Activated T-helper 17 cell treated with anti-CD3 and anti-CD28 coated beads, Interleukin-2, amount 50 U/mL, for 72 hours (primary cell): ENCODE measurements around the gene PEX11A. TPM values are rescaled to one million over a fixed set of nuclear protein-coding genes. Genes with fewer than 3 reads are reported as not detected.

Source experiments
- ATAC-seq: fragments of 150-1000 bp; cut with Tn5 transposase; replicated peaks from 2 replicates; pipeline ENCODE4 v1.10.0; 2021; ENCODE audit warnings: mild to moderate bottlenecking, moderate library complexity
- H3K27ac Mint-ChIP-seq: one replicate; pipeline ENCODE4 v1.8.0; 2022; ENCODE audit warnings: mixed read lengths
- H3K27me3 Mint-ChIP-seq: one replicate; pipeline ENCODE4 v1.8.0; 2022; ENCODE audit warnings: mixed read lengths
- H3K36me3 Mint-ChIP-seq: one replicate; pipeline ENCODE4 v1.8.0; 2022; ENCODE audit warnings: low read depth, mild to moderate bottlenecking, mixed read lengths
- H3K4me1 Mint-ChIP-seq: one replicate; pipeline ENCODE4 v1.8.0; 2022; ENCODE audit warnings: mixed read lengths
- H3K4me3 Mint-ChIP-seq: one replicate; pipeline ENCODE4 v1.8.0; 2022; ENCODE audit warnings: mild to moderate bottlenecking, mixed read lengths
- H3K9me3 Mint-ChIP-seq: one replicate; pipeline ENCODE4 v1.8.0; 2022; ENCODE audit warnings: mixed read lengths
- total RNA-seq, 2 donors: library from RNA; stranded (reverse); gene quantifications; one replicate each; pipeline ENCODE4 v1.2.3, GENCODE V29; 2022

PEX11A gene
- total RNA-seq, 2 donors from 2014 or later, result 2.1 to 5.3 TPM

- Mint-ChIP-seq H3K36me3 (no peaks in the 10 kb centered on the region), H3K27me3 (peaks cover 18% of the 10 kb centered on the region), H3K9me3 (no peaks in the 10 kb centered on the region), H3K4me1 (no peaks in the 10 kb centered on the region), H3K4me3 (no peak overlapping the region), H3K27ac (no peak overlapping the region)
- ATAC-seq, result no peak
These were observed 21.2 kb downstream of the PEX11A start for GRCh38 chr15:89669309-89669865.

- H3K9me3 Mint-ChIP-seq, result no peaks in the 10 kb centered on the region
- H3K36me3 Mint-ChIP-seq, result no peaks in the 10 kb centered on the region
- no peak for ATAC-seq
- H3K27ac Mint-ChIP-seq, result no peak overlapping the region
- no peaks in the 10 kb centered on the region for H3K4me1 Mint-ChIP-seq
- no peak overlapping the region for H3K4me3 Mint-ChIP-seq
- H3K27me3 Mint-ChIP-seq, result peaks cover 24% of the 10 kb centered on the region
These were observed 22.4 kb downstream of the PEX11A start for GRCh38 chr15:89668171-89668570.

- ATAC-seq, result no peak
- Mint-ChIP-seq H3K27ac (no peak overlapping the region), H3K36me3 (no peaks in the 10 kb centered on the region), H3K4me3 (no peak overlapping the region), H3K9me3 (no peaks in the 10 kb centered on the region), H3K4me1 (no peaks in the 10 kb centered on the region), H3K27me3 (peaks cover 24% of the 10 kb centered on the region)
These were observed 22.9 kb downstream of the PEX11A start for GRCh38 chr15:89667706-89667960.

- Mint-ChIP-seq H3K4me3 (no peak overlapping the region), H3K27ac (no peak overlapping the region), H3K36me3 (no peaks in the 10 kb centered on the region), H3K9me3 (no peaks in the 10 kb centered on the region), H3K27me3 (peaks cover 28% of the 10 kb centered on the region), H3K4me1 (no peaks in the 10 kb centered on the region)
- ATAC-seq, result no peak
These were observed 23.5 kb downstream of the PEX11A start for GRCh38 chr15:89666858-89667705.

DNA sequence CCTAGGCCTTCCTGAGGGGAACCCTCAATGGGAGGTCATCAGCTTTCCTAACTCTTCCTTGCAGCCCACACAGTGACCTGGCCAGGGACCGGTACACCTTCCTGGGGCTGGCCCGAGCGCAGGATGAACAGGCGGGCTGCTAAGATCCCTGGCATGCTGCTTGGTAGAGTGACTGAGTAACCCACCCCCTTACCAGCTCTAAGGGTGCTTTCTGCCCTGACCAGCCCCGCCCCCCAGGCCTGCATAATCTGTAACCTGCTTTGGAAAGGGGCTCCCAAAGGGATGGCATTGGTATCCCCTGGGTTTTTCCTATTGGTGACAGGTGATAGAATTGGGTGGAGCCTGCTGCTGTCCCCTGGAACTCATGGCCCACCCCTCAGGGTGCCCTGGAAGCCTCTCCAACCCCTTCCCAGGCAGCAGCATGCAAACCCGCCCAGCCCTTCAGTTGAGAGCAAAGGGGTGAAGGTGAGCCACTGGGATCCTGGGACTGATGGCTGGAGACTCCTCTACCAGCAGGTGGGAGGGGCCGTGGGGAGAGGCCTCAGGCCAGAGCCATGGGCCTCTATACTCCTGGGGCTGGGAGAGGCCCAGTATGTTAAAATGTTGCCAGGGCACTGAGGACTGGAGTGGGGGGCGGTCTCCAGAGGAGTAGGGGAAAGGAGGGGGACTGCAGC lies 24.2 kb downstream of the PEX11A start:
- Mint-ChIP-seq H3K27me3 (peaks cover 28% of the 10 kb centered on the region), H3K36me3 (no peaks in the 10 kb centered on the region), H3K4me1 (no peaks in the 10 kb centered on the region), H3K27ac (no peak overlapping the region), H3K9me3 (no peaks in the 10 kb centered on the region), H3K4me3 (no peak overlapping the region)
- ATAC-seq, result no peak

DNA sequence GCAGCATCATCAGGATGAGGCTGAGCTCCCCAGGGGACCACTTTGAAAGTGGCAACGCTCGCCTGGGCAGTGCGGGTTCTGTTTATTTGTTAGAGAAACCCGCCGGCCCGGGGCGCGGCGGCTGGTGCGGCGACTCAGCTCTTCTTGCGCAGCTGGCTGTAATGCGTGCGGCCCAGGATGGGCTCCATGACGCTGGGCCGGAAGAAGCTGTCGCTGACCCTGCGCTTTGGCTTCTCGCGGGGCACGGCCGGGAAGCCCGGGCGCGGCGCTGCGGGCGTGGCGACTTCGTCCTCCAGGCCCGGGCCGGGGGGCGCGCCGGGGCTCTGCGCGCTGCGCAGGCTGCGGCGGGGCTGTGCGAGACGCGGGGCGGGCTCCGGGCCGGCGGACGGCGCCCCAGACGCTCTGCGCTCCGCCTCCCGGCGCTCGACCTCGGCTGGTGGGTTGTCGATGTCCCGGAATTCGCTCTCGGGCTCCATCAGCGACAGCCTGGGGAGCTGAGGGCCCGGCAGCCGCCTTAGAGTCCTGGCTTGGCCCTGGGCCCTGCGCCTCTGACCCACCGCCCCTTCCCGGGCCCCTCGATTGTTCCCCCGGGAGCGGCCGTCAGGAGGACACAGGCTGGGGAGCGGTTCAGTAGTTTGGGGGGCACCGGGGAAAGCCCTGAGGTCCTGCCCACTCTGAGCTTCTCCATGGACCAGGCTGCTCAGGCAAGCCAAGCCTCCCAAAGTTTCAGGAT lies 24.9 kb downstream of the PEX11A start:
- ATAC-seq, result peak; percentile 69
- no peak overlapping the region for H3K27ac Mint-ChIP-seq
- H3K9me3 Mint-ChIP-seq, result no peaks in the 10 kb centered on the region
- H3K36me3 Mint-ChIP-seq, result no peaks in the 10 kb centered on the region
- H3K4me1 Mint-ChIP-seq, result no peaks in the 10 kb centered on the region
- H3K4me3 Mint-ChIP-seq, result no peak overlapping the region
- peaks cover 33% of the 10 kb centered on the region for H3K27me3 Mint-ChIP-seq

GRCh38 chr15:89664441-89665350 lies 25.9 kb downstream of the PEX11A start:
- no peaks in the 10 kb centered on the region for H3K9me3 Mint-ChIP-seq
- no peaks in the 10 kb centered on the region for H3K4me1 Mint-ChIP-seq
- no peak for ATAC-seq
- peak overlapping the region; percentile 51 for H3K4me3 Mint-ChIP-seq
- no peaks in the 10 kb centered on the region for H3K36me3 Mint-ChIP-seq
- H3K27me3 Mint-ChIP-seq, result peaks cover 39% of the 10 kb centered on the region
- H3K27ac Mint-ChIP-seq, result no peak overlapping the region

DNA sequence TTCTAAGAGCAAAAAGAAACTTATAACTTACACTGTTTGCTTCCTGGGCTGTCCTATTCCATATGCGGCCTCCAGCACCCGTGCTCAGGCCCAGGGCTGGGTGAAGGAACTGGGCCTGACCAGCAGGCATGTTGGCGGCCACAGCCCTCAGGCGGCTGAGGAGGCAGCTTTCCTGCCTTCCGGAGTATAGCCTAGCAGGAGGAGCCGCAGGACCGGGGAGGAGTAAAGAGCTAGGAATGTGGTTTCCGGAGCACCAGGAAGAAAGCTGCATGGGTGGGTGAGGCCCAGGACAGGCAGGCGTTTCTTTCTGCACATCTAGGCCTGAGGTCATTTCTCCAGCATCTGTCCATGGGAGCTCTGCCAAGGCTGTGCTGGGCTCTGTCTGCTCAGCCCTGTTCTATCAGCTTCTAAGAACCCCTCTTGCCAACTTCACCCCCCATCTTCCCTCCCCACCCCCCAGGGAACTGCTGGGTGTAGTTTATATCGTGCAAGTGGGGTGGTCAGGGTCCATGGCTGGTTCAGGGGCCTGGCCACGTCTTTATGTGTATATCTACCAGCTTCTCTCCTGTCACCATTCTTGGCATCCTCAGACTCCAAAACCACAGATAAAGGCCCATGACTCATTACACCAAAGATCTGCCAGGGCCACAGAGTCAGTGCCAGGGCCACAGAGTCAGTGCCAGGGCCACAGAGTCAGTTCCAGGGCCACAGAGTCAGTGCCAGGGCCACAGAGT lies 27.5 kb downstream of the PEX11A start:
- ATAC-seq, result no peak
- H3K9me3 Mint-ChIP-seq, result no peaks in the 10 kb centered on the region
- H3K27ac Mint-ChIP-seq, result no peak overlapping the region
- peaks cover 41% of the 10 kb centered on the region for H3K27me3 Mint-ChIP-seq
- no peak overlapping the region for H3K4me3 Mint-ChIP-seq
- no peaks in the 10 kb centered on the region for H3K4me1 Mint-ChIP-seq
- H3K36me3 Mint-ChIP-seq, result no peaks in the 10 kb centered on the region

- Mint-ChIP-seq H3K27me3 (peaks cover 45% of the 10 kb centered on the region), H3K9me3 (no peaks in the 10 kb centered on the region)
- no peak for ATAC-seq
These were observed 30.0 kb downstream of the PEX11A start for GRCh38 chr15:89660556-89660955.

DNA sequence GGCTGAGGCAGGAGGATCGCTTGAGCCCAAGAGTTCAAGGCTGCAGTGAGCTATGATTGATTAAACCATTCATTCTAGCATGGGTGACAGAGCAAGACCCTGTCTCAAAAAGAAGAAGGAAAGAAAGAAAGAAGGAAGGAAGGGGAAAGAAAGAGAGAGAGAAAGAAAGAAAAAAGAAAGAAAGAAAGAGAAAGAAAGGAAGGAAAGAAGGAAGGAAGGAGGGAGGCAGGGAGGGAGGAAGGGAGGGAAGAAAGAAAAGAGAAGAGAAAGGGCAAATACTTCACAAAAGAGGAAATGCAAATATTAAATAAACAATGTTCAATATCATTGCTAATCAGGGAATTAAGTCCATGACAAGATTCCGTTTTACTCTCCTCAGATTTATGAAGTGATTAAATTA lies 31.3 kb downstream of the PEX11A start:
- ATAC-seq, result no peak
- Mint-ChIP-seq H3K27ac (no peak overlapping the region), H3K4me3 (no peak overlapping the region), H3K27me3 (peaks cover 43% of the 10 kb centered on the region), H3K36me3 (peaks cover 4% of the 10 kb centered on the region), H3K4me1 (peaks cover 8% of the 10 kb centered on the region), H3K9me3 (no peaks in the 10 kb centered on the region)

More at GRCh38 chr15:89660556-89660955, 30.0 kb downstream of the PEX11A start:
- Mint-ChIP-seq H3K27ac (no peak overlapping the region), H3K36me3 (no peaks in the 10 kb centered on the region), H3K4me3 (no peak overlapping the region), H3K4me1 (peaks cover 6% of the 10 kb centered on the region)

GRCh38 chr15:89657686-89658200 lies 32.8 kb downstream of the PEX11A start:
- Mint-ChIP-seq H3K27me3 (peaks cover 46% of the 10 kb centered on the region), H3K36me3 (peaks cover 5% of the 10 kb centered on the region), H3K27ac (no peak overlapping the region), H3K4me1 (peaks cover 8% of the 10 kb centered on the region), H3K4me3 (no peak overlapping the region), H3K9me3 (no peaks in the 10 kb centered on the region)
- no peak for ATAC-seq

GRCh38 chr15:89656116-89656815 lies 34.3 kb downstream of the PEX11A start:
- H3K4me3 Mint-ChIP-seq, result peak overlapping the region; percentile 75
- peaks cover 47% of the 10 kb centered on the region for H3K27me3 Mint-ChIP-seq
- no peaks in the 10 kb centered on the region for H3K9me3 Mint-ChIP-seq
- peaks cover 5% of the 10 kb centered on the region for H3K36me3 Mint-ChIP-seq
- H3K27ac Mint-ChIP-seq, result no peak overlapping the region
- peaks cover 8% of the 10 kb centered on the region for H3K4me1 Mint-ChIP-seq
- peak; percentile 67 for ATAC-seq
